Femur (tissue), 1 donor: ENCODE measurements around the gene CD8B2.
"Not testable (repeated sequence)": the region's sequence is repeated elsewhere in the genome, so short reads cannot be mapped to it uniquely, and the experiment has no call there.

Experiments
- DNase-seq: peaks from one replicate; pipeline ENCODE4 v3.0.0-alpha.2; 2017

Gene CD8B2

DNA sequence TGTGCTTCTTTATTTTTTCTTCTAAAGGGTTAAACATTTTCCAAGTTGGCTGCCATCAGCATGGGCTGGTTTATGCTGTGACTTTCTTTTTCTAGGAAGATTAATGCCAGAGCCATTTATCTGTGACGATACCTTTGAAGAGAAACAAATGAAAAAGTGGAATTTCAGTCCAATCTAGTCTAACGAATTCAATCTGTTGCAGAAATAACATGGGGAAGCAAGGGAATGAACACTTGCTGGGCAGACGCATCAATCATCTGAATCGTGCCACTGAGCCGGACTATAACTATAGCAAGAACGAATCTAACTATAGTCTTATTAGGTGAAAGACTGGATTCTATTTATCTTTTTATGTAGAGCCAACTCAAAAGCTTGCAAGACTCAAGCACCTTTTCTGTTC lies 66.2 kb downstream of the CD8B2 start:
- no peak for DNase-seq

- no peak for DNase-seq
Measured at GRCh38 chr2:106554411-106554810, 67.2 kb downstream of the CD8B2 start.

- DNase-seq = no peak
Measured at GRCh38 chr2:106555053-106555452, 67.9 kb downstream of the CD8B2 start.

DNA sequence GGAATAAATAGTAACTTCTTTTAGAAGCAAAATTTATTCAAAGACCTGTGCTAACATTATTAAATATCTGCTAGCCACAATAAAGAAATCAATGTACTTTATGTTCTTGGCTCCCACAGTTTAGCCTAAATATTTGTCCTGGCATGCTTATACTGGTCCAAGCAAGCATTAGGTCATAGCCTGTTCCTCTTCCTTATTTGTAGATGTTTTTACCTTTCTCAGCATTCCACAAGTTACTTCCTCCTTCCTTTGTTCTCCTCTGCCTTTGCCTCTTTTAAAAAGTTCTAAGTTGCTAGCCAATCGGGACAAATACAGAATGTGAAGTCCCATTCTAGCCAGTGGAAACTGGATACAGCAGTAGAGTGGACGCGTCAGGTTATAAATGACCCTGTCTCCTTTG lies 72.6 kb downstream of the CD8B2 start:
- not testable (repeated sequence) for DNase-seq

DNA sequence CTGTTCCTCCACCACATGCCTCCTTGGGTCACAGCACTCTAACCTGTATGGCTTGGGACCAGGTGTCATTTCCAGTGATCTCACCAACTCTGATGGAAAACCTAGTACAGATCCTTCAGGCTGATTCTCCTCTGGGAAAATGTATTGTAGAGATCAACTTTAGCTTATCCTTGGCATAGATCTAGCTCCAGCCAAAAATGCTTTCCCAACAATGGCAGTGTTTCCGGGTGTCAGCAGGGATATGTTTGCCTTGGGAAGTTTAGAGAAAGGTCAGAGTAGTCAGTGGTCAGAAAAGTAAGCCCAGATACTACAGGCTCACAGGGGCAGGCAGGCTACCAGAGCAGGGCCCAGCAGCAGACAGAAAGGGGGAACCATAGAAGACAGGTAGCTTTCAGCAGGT lies 73.6 kb downstream of the CD8B2 start:
- DNase-seq = no peak

DNA sequence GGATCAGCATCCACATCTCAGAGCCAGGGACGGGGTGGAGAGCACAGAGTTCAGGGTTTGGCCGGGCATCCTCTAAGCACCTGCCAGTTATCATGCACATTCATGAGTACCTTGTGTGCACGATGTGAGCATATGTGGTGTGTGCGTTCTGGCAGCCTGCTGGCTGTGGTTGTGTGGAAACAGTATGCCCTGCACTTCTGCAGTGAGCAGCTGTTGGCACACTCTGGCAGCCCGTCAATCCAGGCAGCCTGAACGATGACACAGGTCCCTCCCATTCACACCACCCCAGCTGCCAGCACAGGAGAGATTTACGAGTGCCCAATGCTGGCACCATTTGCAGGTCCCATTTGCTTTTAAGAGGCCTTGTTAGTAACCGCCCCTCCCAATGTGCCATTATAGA lies 74.2 kb downstream of the CD8B2 start:
- DNase-seq = peak; percentile 74

GRCh38 chr2:106561803-106562202 lies 74.6 kb downstream of the CD8B2 start:
- no peak for DNase-seq

DNA sequence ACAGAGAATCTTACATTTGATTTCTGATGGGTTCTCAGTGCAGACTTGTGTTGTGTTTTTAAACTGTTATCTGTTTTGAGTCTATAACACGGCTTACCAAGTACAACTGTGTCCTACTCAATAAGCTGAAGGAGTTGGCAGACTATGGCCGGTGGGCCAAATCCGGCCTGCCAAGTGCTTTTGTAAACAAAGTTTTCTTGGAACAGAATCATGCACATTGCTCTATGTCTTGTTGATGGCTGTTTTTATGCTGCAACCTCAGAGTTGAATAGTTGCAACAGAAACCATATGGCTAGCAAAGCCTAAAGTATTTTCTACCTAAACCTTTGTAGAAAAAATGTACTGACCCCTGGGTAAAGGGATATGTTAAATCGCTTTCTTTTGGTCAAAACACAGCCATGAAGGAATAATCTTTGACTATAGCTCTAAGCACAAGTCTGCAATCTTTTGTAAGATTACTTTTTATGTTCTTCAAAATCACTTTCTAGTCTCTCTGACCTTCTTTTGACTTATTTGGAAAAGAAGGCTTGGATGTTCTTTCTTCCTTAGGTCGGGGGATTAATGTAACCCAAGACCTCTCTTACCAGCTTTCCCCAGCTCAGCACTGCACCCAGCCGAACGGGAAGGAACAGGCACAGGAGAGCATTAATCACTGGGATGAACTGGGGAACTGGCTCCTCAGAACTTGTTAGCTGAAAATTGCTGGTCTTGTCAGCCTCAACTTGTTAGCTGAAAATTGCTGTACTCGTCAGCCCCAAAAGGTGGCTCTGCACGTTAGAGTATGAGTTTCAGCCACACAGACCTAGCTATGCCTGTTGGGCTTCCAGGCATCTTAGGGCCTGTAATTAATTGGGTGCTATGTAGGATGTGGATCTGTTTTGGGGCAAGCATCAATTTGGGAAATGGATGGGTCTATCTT lies 75.4 kb downstream of the CD8B2 start:
- no peak for DNase-seq

- no peak for DNase-seq
Measured at GRCh38 chr2:106563195-106563594, 76.0 kb downstream of the CD8B2 start.

DNA sequence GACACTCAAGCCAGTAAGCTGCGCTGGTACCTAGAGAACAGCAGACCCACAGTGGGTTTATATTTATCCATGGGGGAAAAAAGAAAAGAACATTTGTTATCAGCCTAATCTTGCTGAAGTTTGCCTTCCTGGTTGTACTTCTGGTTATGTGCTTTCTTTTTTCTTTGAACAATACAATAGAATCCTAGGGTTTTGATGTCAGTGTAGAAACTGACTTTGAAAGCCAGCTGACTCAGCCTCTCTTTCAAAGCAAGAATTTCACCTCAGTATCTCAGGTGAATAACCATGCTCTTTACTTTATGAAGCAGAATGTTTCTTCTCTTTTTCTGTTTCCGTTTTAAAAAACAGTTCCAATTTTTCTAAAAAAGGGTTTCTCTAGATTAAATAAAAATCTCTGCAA lies 78.4 kb downstream of the CD8B2 start:
- no peak for DNase-seq

GRCh38 chr2:106566050-106566449 lies 78.9 kb downstream of the CD8B2 start:
- DNase-seq = peak; percentile 45

- not testable (repeated sequence) for DNase-seq
Measured at GRCh38 chr2:106566484-106566883, 79.3 kb downstream of the CD8B2 start.

GRCh38 chr2:106570316-106570715 lies 83.2 kb downstream of the CD8B2 start:
- no peak for DNase-seq
